GM18909 (cell line): Measurements from ENCODE around the gene SRPX.

Source experiments
- ATAC-seq: cut with Tn5 transposase; IDR thresholded peaks from one replicate; pipeline ENCODE4 v1.9.1; 2021; ENCODE audit warnings: mild to moderate bottlenecking; ENCODE audit not compliant: unreplicated experiment, poor library complexity

SRPX gene

DNA sequence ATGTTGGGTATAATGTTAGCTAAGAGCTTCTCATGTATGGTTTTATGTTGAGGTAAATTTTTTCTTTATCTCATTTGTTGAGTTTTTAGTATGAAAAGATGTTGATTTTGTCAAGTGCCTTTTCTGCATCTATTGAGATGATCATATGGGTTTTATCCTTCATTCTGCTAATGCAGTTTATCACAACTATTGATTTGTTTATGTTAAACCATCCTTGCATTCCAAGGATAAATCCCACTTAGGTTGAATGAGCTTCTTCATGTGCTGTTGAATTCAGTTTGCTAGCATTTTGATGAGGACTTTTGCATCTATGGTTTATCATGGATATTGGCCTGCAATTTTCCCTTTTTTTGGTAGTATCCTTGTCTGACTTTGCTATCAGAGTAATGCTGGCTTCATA, 121.0 kb downstream of the SRPX start:
- no peak for ATAC-seq
